A673 (cell line): ENCODE results near the gene KRTAP13-4.

Experiments
- CTCF ChIP-seq: fragments of 300-800, 200-600 bp; sonication (generic); conservative IDR thresholded peaks from 2 replicates; pipeline ENCODE4 v1.5.1; 2017; ENCODE audit warnings: low read depth, mild to moderate bottlenecking, antibody characterized with exemption, low read length, moderate library complexity, mixed read lengths
- EZH2 ChIP-seq: fragments of 200-600 bp; sonication (generic); IDR thresholded peaks from 2 replicates; pipeline ENCODE4 v1.6.1; 2017; ENCODE audit warnings: borderline replicate concordance, low read depth, mild to moderate bottlenecking, mixed read lengths, antibody characterized with exemption, low read length; ENCODE audit not compliant: poor library complexity, severe bottlenecking

DNA sequence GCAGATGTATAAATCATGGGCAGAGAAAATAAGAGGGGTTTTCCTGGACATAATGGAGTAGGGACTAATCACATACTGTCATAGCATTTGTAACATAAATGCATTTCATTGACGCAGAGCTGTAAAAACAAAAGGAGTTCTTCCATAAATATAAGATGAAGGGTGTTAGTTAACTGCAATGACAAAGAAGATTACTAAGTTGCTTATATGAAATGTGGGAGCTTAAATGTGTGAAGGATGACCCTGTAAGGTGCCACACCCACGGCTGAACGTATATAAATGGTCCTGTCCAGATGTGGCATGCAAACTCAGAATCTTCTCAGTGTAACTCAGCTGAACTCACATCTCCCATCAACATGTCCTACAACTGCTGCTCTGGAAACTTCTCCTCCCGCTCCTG lies 34.3 kb upstream of the KRTAP13-4 start, which contains the start of gene KRTAP13-1:
- TF ChIP-seq CTCF (no peak), EZH2 (no peak)
